ENCODE measurements around the gene CCL3. TPM values are rescaled to one million over a fixed set of nuclear protein-coding genes. Genes with fewer than 3 reads are reported as not detected.

The CCL3 gene
- total RNA-seq, 1 experiment from 2014 or later, result 0.72 TPM

DNA sequence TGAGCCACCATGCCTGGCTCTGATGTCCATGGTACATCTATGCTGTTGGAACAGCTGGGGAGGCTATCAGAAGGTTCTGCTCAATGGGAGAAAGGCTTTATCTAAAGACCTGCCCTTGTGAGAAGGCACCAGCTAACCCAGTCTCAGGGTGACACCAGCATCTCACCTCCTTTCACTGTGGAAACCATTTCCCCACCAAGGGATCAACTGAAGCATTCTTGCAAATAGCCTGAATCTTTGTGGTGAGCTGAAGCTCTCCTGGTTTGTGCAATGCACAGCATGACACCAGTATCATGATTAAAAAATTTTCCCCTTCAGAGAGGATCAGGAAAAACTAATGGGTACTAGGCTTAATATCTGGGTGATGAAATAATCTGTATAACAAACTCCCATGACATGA lies 20.8 kb downstream of the CCL3 start (continued):
- TF ChIP-seq, protein P1, sequence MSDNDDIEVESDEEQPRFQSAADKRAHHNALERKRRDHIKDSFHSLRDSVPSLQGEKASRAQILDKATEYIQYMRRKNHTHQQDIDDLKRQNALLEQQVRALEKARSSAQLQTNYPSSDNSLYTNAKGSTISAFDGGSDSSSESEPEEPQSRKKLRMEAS (CRISPR knock-in tag; IDR thresholded peaks at IDR 0.05), result no peak
- TF ChIP-seq, protein P2, sequence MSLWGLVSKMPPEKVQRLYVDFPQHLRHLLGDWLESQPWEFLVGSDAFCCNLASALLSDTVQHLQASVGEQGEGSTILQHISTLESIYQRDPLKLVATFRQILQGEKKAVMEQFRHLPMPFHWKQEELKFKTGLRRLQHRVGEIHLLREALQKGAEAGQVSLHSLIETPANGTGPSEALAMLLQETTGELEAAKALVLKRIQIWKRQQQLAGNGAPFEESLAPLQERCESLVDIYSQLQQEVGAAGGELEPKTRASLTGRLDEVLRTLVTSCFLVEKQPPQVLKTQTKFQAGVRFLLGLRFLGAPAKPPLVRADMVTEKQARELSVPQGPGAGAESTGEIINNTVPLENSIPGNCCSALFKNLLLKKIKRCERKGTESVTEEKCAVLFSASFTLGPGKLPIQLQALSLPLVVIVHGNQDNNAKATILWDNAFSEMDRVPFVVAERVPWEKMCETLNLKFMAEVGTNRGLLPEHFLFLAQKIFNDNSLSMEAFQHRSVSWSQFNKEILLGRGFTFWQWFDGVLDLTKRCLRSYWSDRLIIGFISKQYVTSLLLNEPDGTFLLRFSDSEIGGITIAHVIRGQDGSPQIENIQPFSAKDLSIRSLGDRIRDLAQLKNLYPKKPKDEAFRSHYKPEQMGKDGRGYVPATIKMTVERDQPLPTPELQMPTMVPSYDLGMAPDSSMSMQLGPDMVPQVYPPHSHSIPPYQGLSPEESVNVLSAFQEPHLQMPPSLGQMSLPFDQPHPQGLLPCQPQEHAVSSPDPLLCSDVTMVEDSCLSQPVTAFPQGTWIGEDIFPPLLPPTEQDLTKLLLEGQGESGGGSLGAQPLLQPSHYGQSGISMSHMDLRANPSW (CRISPR knock-in tag; conservative IDR thresholded peaks at IDR 0.05; ENCODE audit: low read depth), result no peak
- TF ChIP-seq IRF2 (CRISPR knock-in tag; IDR thresholded peaks at IDR 0.05; ENCODE audit: borderline replicate concordance, low read depth) (no peak), ZNF138 (CRISPR knock-in tag; conservative IDR thresholded peaks at IDR 0.05) (no peak)

DNA sequence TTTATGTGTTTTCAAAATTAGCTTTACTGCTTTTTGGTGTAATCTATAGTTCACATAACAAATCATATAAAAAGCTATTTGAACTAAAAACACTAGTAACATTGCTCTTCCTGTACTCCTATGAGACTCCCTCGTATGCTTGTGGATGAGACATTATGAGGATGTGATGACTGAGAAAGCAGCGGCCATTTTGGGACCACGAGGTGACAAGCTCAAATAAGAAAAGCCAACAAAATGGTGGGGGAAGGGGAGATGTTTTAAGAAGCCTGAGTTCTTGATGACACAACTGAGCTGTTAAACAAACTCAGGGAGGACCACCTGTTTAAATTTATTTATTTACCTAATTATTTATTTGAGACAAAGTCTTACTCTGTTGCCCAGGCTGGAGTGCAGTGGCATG lies 21.4 kb downstream of the CCL3 start:
- Mint-ChIP-seq H3K36me3 (no peaks in the 10 kb centered on the region), H3K9me3 (peaks cover 15% of the 10 kb centered on the region), H3K27ac (no peak overlapping the region), H3K27me3 (ENCODE audit: low read depth) (peaks cover 4% of the 10 kb centered on the region), H3K4me3 (no peak overlapping the region), H3K4me1 (peaks cover 5% of the 10 kb centered on the region)
- CTCF ChIA-PET, result interaction anchor here (0.7 to 7.0 kb wide), 6 partner anchors 59 to 726 kb away, joined by 3 to 159 read pairs (median 5); partner anchors contain the start of gene CCL16
- no peak for DNase-seq (ENCODE audit: low spot score)
- POLR2A ChIA-PET, result no interaction called here
- TF ChIP-seq, protein P3, sequence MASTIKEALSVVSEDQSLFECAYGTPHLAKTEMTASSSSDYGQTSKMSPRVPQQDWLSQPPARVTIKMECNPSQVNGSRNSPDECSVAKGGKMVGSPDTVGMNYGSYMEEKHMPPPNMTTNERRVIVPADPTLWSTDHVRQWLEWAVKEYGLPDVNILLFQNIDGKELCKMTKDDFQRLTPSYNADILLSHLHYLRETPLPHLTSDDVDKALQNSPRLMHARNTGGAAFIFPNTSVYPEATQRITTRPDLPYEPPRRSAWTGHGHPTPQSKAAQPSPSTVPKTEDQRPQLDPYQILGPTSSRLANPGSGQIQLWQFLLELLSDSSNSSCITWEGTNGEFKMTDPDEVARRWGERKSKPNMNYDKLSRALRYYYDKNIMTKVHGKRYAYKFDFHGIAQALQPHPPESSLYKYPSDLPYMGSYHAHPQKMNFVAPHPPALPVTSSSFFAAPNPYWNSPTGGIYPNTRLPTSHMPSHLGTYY (CRISPR knock-in tag; IDR thresholded peaks at IDR 0.05), result no peak
- TF ChIP-seq NR2C2 (CRISPR knock-in tag; IDR thresholded peaks at IDR 0.05), result no peak
- no peak for TF ChIP-seq PRRX2 (CRISPR knock-in tag; IDR thresholded peaks at IDR 0.05)
- TF ChIP-seq, protein P4, sequence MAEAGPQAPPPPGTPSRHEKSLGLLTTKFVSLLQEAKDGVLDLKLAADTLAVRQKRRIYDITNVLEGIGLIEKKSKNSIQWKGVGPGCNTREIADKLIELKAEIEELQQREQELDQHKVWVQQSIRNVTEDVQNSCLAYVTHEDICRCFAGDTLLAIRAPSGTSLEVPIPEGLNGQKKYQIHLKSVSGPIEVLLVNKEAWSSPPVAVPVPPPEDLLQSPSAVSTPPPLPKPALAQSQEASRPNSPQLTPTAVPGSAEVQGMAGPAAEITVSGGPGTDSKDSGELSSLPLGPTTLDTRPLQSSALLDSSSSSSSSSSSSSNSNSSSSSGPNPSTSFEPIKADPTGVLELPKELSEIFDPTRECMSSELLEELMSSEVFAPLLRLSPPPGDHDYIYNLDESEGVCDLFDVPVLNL (CRISPR knock-in tag; IDR thresholded peaks at IDR 0.05; ENCODE audit: borderline replicate concordance, low read depth), result no peak
- no peak for TF ChIP-seq MYBL2 (CRISPR knock-in tag; IDR thresholded peaks at IDR 0.05)
- no peak for TF ChIP-seq FOXP1 (CRISPR knock-in tag; IDR thresholded peaks at IDR 0.05; ENCODE audit: borderline replicate concordance)
- ATAC-seq, result no peak

DNA sequence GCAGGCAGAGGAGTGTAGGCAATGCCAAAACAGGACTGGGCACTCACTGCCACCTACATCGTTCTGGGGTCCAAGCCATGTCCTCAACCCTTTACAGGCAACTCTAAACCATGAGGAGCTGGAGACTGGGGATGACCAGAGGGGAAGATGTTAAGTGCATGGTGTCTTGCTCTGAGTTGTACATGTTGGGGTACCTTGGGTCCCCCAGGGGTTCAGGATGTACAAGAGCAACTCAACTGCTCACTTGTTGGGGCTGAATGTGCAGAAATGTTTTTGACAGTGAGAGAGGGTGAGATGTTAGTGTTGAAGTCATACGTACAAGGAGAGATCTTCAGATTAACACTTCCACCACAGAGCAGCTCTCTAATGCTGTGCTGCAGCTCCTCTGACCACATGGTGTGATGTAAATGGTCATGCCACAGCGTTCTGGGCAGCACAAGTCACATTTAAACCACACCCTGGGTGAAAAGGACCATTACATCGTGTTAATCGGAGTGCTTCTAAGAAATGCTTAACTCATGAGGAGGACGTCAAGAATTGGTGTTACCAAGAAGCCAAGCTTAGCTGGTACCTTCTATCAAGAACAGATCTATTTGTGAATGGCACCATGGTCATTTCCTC lies 23.5 kb downstream of the CCL3 start:
- ChIA-PET POLR2A (no interaction called here), CTCF (interaction anchor here (1.1 kb wide), 1 partner anchor 52 kb away, joined by 3 read pairs; no protein-coding TSS in a partner anchor)
- no peaks in the 10 kb centered on the region for H3K36me3 Mint-ChIP-seq
- H3K27ac Mint-ChIP-seq, result no peak overlapping the region
- peaks cover 15% of the 10 kb centered on the region for H3K9me3 Mint-ChIP-seq
- DNase-seq (ENCODE audit: low spot score), result no peak
- H3K4me3 Mint-ChIP-seq, result no peak overlapping the region
- peaks cover 4% of the 10 kb centered on the region for H3K27me3 Mint-ChIP-seq (ENCODE audit: low read depth)
- no peak for ATAC-seq
- no peaks in the 10 kb centered on the region for H3K4me1 Mint-ChIP-seq
- TF ChIP-seq, protein P5, sequence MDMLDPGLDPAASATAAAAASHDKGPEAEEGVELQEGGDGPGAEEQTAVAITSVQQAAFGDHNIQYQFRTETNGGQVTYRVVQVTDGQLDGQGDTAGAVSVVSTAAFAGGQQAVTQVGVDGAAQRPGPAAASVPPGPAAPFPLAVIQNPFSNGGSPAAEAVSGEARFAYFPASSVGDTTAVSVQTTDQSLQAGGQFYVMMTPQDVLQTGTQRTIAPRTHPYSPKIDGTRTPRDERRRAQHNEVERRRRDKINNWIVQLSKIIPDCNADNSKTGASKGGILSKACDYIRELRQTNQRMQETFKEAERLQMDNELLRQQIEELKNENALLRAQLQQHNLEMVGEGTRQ (CRISPR knock-in tag; IDR thresholded peaks at IDR 0.05), result no peak
- TF ChIP-seq MYBL2 (CRISPR knock-in tag; IDR thresholded peaks at IDR 0.05) (no peak), GRHL2 (CRISPR knock-in tag; IDR thresholded peaks at IDR 0.05; ENCODE audit: insufficient replicate concordance, severe bottlenecking) (no peak), ZBTB21 (CRISPR knock-in tag; IDR thresholded peaks at IDR 0.05; ENCODE audit: borderline replicate concordance) (no peak), JAZF1 (CRISPR knock-in tag; IDR thresholded peaks at IDR 0.05) (no peak), GTF2I (CRISPR knock-in tag; conservative IDR thresholded peaks at IDR 0.05) (no peak)
- TF ChIP-seq, protein P1 (CRISPR knock-in tag; IDR thresholded peaks at IDR 0.05), result no peak
- TF ChIP-seq, protein P6, sequence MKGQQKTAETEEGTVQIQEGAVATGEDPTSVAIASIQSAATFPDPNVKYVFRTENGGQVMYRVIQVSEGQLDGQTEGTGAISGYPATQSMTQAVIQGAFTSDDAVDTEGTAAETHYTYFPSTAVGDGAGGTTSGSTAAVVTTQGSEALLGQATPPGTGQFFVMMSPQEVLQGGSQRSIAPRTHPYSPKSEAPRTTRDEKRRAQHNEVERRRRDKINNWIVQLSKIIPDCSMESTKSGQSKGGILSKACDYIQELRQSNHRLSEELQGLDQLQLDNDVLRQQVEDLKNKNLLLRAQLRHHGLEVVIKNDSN (CRISPR knock-in tag; IDR thresholded peaks at IDR 0.05), result no peak
- TF ChIP-seq, protein P7, sequence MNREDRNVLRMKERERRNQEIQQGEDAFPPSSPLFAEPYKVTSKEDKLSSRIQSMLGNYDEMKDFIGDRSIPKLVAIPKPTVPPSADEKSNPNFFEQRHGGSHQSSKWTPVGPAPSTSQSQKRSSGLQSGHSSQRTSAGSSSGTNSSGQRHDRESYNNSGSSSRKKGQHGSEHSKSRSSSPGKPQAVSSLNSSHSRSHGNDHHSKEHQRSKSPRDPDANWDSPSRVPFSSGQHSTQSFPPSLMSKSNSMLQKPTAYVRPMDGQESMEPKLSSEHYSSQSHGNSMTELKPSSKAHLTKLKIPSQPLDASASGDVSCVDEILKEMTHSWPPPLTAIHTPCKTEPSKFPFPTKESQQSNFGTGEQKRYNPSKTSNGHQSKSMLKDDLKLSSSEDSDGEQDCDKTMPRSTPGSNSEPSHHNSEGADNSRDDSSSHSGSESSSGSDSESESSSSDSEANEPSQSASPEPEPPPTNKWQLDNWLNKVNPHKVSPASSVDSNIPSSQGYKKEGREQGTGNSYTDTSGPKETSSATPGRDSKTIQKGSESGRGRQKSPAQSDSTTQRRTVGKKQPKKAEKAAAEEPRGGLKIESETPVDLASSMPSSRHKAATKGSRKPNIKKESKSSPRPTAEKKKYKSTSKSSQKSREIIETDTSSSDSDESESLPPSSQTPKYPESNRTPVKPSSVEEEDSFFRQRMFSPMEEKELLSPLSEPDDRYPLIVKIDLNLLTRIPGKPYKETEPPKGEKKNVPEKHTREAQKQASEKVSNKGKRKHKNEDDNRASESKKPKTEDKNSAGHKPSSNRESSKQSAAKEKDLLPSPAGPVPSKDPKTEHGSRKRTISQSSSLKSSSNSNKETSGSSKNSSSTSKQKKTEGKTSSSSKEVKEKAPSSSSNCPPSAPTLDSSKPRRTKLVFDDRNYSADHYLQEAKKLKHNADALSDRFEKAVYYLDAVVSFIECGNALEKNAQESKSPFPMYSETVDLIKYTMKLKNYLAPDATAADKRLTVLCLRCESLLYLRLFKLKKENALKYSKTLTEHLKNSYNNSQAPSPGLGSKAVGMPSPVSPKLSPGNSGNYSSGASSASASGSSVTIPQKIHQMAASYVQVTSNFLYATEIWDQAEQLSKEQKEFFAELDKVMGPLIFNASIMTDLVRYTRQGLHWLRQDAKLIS (CRISPR knock-in tag; IDR thresholded peaks at IDR 0.05; ENCODE audit: borderline replicate concordance), result no peak
- TF ChIP-seq, protein P8, sequence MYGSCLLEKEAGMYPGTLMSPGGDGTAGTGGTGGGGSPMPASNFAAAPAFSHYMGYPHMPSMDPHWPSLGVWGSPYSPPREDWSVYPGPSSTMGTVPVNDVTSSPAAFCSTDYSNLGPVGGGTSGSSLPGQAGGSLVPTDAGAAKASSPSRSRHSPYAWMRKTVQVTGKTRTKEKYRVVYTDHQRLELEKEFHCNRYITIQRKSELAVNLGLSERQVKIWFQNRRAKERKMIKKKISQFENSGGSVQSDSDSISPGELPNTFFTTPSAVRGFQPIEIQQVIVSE (CRISPR knock-in tag; IDR thresholded peaks at IDR 0.05; ENCODE audit: borderline replicate concordance), result no peak
- TF ChIP-seq, protein P9, sequence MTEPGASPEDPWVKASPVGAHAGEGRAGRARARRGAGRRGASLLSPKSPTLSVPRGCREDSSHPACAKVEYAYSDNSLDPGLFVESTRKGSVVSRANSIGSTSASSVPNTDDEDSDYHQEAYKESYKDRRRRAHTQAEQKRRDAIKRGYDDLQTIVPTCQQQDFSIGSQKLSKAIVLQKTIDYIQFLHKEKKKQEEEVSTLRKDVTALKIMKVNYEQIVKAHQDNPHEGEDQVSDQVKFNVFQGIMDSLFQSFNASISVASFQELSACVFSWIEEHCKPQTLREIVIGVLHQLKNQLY (CRISPR knock-in tag; IDR thresholded peaks at IDR 0.05), result no peak
